HEK293 (cell line): ENCODE measurements around the gene MTOR.

Experiments used
- CTCF ChIA-PET: fragments of 350-600 bp; formaldehyde crosslinking; extraction: SDS; loops from one replicate; lab custom pipeline; 2021; ENCODE audit warnings: antibody characterized with exemption; lab: Yijun Ruan, JAX
- POLR2A ChIA-PET: fragments of 300-600 bp; formaldehyde crosslinking; extraction: SDS; loops from one replicate; lab custom pipeline; 2020; ENCODE audit warnings: antibody characterized with exemption, inconsistent platforms; lab: Yijun Ruan, JAX
- H3K27ac ChIP-seq: fragments of 200-500 bp; sonication (Bioruptor generic); 2 replicates; pipeline ENCODE4 v1.5.1; 2014; ENCODE audit warnings: low read depth, low read length, control low read depth, inconsistent platforms; ENCODE audit errors: extremely low read depth
- H3K36me3 ChIP-seq, 2 experiments: fragments of 200-500 bp in 1 of 2; sonication (Bioruptor generic) in 1 of 2; 1 replicate in 1 of 2; 2 replicates in 1 of 2; pipeline ENCODE4 v1.5.1; 2014 to 2017; ENCODE audit warnings: inconsistent platforms in 2 of 2, low read length in 2 of 2; ENCODE audit not compliant: control insufficient read depth in 2 of 2, insufficient read depth in 1 of 2
- H3K4me1 ChIP-seq: fragments of 200-500 bp; sonication (Bioruptor generic); 2 replicates; pipeline ENCODE4 v1.5.1; 2014; ENCODE audit warnings: mild to moderate bottlenecking, low read length, inconsistent platforms; ENCODE audit not compliant: control insufficient read depth, insufficient read depth
- H3K4me3 ChIP-seq: 2 replicates; pipeline ENCODE4 v1.5.1; 2011; ENCODE audit warnings: low read depth, mild to moderate bottlenecking, control low read depth, low read length, moderate library complexity
- H3K9me3 ChIP-seq: fragments of 200-500 bp; sonication (Bioruptor generic); 2 replicates; pipeline ENCODE4 v1.5.1; 2014; ENCODE audit warnings: low read depth, low read length, inconsistent platforms; ENCODE audit not compliant: control insufficient read depth, insufficient read depth
- GLIS2 ChIP-seq: fragments of 450-650 bp; formaldehyde crosslinking; IDR thresholded peaks from 2 replicates; pipeline ENCODE4 v1.5.1; 2016; ENCODE audit warnings: missing biosample characterization, missing genetic modification characterization
- IKZF3 ChIP-seq: fragments of 450-650 bp; IDR thresholded peaks from 2 replicates; pipeline ENCODE4 v1.5.0; 2018; ENCODE audit warnings: missing biosample characterization, mild to moderate bottlenecking, missing genetic modification characterization, moderate library complexity
- KLF16 ChIP-seq: fragments of 450-650 bp; formaldehyde crosslinking; IDR thresholded peaks from 2 replicates; pipeline ENCODE4 v1.5.1; 2017; ENCODE audit warnings: missing biosample characterization, missing genetic modification characterization
- PRDM2 ChIP-seq: fragments of 450-650 bp; formaldehyde crosslinking; IDR thresholded peaks from 2 replicates; pipeline ENCODE4 v1.5.1; 2016; ENCODE audit warnings: missing biosample characterization, missing genetic modification characterization, borderline replicate concordance
- SP7 ChIP-seq: fragments of 450-650 bp; formaldehyde crosslinking; IDR thresholded peaks from 2 replicates; pipeline ENCODE4 v1.5.1; 2016; ENCODE audit warnings: missing biosample characterization, missing genetic modification characterization
- ZBTB17 ChIP-seq: fragments of 450-650 bp; formaldehyde crosslinking; IDR thresholded peaks from 2 replicates; pipeline ENCODE4 v1.5.1; 2016; ENCODE audit warnings: missing biosample characterization, missing genetic modification characterization
- ZBTB21 ChIP-seq: fragments of 450-650 bp; formaldehyde crosslinking; IDR thresholded peaks from 2 replicates; pipeline ENCODE4 v1.5.1; 2017; ENCODE audit warnings: missing biosample characterization, missing genetic modification characterization
- ZFP3 ChIP-seq: fragments of 450-650 bp; formaldehyde crosslinking; IDR thresholded peaks from 2 replicates; pipeline ENCODE4 v1.5.1; 2016; ENCODE audit warnings: low read depth, missing biosample characterization, missing genetic modification characterization
- ZNF133 ChIP-seq: fragments of 450-650 bp; formaldehyde crosslinking; IDR thresholded peaks from 2 replicates; pipeline ENCODE4 v1.5.1; 2016; ENCODE audit warnings: missing biosample characterization, missing genetic modification characterization
- ZNF19 ChIP-seq: fragments of 450-650 bp; formaldehyde crosslinking; IDR thresholded peaks from 2 replicates; pipeline ENCODE4; 2016; ENCODE audit warnings: missing biosample characterization, missing genetic modification characterization, low read depth
- ZNF302 ChIP-seq: fragments of 450-650 bp; formaldehyde crosslinking; IDR thresholded peaks from 2 replicates; pipeline ENCODE4 v1.5.1; 2016; ENCODE audit warnings: missing biosample characterization, missing genetic modification characterization, low read depth
- ZNF341 ChIP-seq: fragments of 450-650 bp; formaldehyde crosslinking; IDR thresholded peaks from 2 replicates; pipeline ENCODE4; 2016; ENCODE audit warnings: low read depth, missing biosample characterization, missing genetic modification characterization
- ZNF350 ChIP-seq: fragments of 450-650 bp; formaldehyde crosslinking; IDR thresholded peaks from 2 replicates; pipeline ENCODE4 v1.5.0; 2017; ENCODE audit warnings: missing biosample characterization, mild to moderate bottlenecking, missing genetic modification characterization
- ZNF433 ChIP-seq: fragments of 450-650 bp; formaldehyde crosslinking; IDR thresholded peaks from 2 replicates; pipeline ENCODE4 v1.5.1; 2016; ENCODE audit warnings: missing biosample characterization, missing genetic modification characterization, low read depth
- ZNF571 ChIP-seq: fragments of 450-650 bp; formaldehyde crosslinking; IDR thresholded peaks from 2 replicates; pipeline ENCODE4 v1.5.0; 2017; ENCODE audit warnings: missing biosample characterization, missing genetic modification characterization
- ZNF596 ChIP-seq: fragments of 450-650 bp; IDR thresholded peaks from 2 replicates; pipeline ENCODE4 v1.5.0; 2018; ENCODE audit warnings: missing biosample characterization, mild to moderate bottlenecking, missing genetic modification characterization, moderate library complexity
- ZNF660 ChIP-seq: fragments of 450-650 bp; IDR thresholded peaks from 2 replicates; pipeline ENCODE4 v1.5.1; 2018; ENCODE audit warnings: missing biosample characterization, mild to moderate bottlenecking, missing genetic modification characterization
- ZSCAN30 ChIP-seq: fragments of 450-650 bp; IDR thresholded peaks from 2 replicates; pipeline ENCODE4 v1.5.1; 2018; ENCODE audit warnings: missing biosample characterization, mild to moderate bottlenecking, missing genetic modification characterization, moderate library complexity

Gene MTOR

GRCh38 chr1:11144570-11145256 lies 117.6 kb downstream of the MTOR start (continued):
- TF ChIP-seq SP7 (tag by site-specific recombination), result no peak

DNA sequence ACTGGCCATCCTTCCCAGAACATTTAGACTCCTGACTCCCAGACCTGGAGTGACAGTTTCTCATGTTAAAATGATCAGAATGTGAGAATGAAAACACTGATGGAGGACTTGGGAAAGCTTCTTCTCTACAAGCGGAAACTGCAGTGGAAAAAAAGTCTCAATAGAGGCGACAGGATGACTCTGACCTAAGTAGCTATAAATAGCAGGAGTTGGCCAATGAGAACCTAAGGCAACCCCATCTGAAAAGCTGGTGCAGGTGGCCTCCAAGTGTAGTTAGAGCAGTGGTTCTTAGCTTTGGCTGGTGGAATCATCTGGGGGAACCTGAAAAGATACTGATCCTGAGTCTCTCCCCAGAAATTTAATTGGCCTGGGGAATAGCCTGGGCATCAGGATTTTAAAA lies 118.4 kb downstream of the MTOR start:
- POLR2A ChIA-PET, result no interaction called here
- peaks cover 19 to 88% of the 10 kb centered on the region in 2 experiments; a peak in 2 of 3 replicates for H3K36me3 ChIP-seq

DNA sequence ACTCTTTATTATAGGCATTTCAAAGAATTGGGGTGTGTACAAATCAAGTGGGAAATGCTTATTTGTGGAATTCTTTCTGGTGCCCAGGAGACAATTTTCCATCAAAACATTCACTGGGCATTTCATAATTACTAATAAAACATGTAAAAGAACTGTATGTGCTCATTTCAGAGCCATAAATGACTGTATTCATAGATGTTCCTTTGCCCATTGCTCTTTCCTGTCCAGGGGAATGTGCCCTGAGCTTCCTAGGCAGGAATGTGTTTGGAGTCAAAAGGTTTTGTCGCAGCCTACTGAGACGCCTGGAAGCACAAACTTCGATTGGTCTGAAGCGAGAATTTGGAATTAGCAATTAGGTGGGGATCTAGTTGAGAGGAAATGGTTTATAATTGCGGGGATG lies 119.0 kb downstream of the MTOR start:
- Histone ChIP-seq H3K4me3 (no peak overlapping the region), H3K27ac (no peak overlapping the region), H3K4me1 (no peaks in the 10 kb centered on the region), H3K9me3 (no peaks in the 10 kb centered on the region), H3K36me3 (peaks cover 15 to 89% of the 10 kb centered on the region in 2 experiments; a peak in 2 of 3 replicates)
- no peak for TF ChIP-seq ZFP3 (tag by site-specific recombination)
- POLR2A ChIA-PET, result no interaction called here
- CTCF ChIA-PET, result interaction anchor here (0.8 to 1.1 kb wide), 2 partner anchors 98 to 106 kb away, joined by 3 to 8 read pairs; no protein-coding TSS in a partner anchor

More for the DNA sequence above, 118.4 kb downstream of the MTOR start:
- no peak for TF ChIP-seq ZNF302 (tag by site-specific recombination)
- TF ChIP-seq ZBTB17 (tag by site-specific recombination), result no peak
- TF ChIP-seq ZBTB21 (tag by site-specific recombination), result no peak
- TF ChIP-seq ZSCAN30, result no peak
- TF ChIP-seq ZNF433 (tag by site-specific recombination), result no peak
- TF ChIP-seq ZNF571 (tag by site-specific recombination), result no peak
- no peak for TF ChIP-seq ZNF341 (tag by site-specific recombination)
- TF ChIP-seq ZNF596 (tag by site-specific recombination), result no peak
- TF ChIP-seq GLIS2 (tag by site-specific recombination), result no peak
- no peak for TF ChIP-seq ZNF133 (tag by site-specific recombination)
- TF ChIP-seq ZNF350 (tag by site-specific recombination), result no peak
- no peak for TF ChIP-seq KLF16 (tag by site-specific recombination)
- no peak for TF ChIP-seq ZNF19 (tag by site-specific recombination)
- TF ChIP-seq PRDM2, result no peak
- no peak for TF ChIP-seq IKZF3
- TF ChIP-seq ZNF660 (tag by site-specific recombination), result no peak
- Histone ChIP-seq H3K27ac (no peak overlapping the region), H3K4me1 (no peaks in the 10 kb centered on the region), H3K4me3 (no peak overlapping the region), H3K9me3 (no peaks in the 10 kb centered on the region)
- CTCF ChIA-PET, result interaction anchor here (0.8 to 1.1 kb wide), 2 partner anchors 98 to 106 kb away, joined by 3 to 8 read pairs; no protein-coding TSS in a partner anchor
